HepG2 (cell line): Measurements from ENCODE around the gene KIF2C. TPM values are rescaled to one million over a fixed set of nuclear protein-coding genes. Genes with fewer than 3 reads are reported as not detected.

Source experiments
- BCL6 ChIP-seq: IDR thresholded peaks from 2 replicates; pipeline ENCODE4 v1.6.1; 2016; ENCODE audit warnings: missing genetic modification reagents, missing compliant biosample characterization
- FOXC1 ChIP-seq: sonication (generic); formaldehyde crosslinking; IDR thresholded peaks from 2 replicates; pipeline ENCODE4 v1.8.0; 2022; ENCODE audit warnings: mild to moderate bottlenecking, missing genetic modification reagents, borderline replicate concordance
- MEIS2 ChIP-seq: sonication (generic); formaldehyde crosslinking; IDR thresholded peaks from 2 replicates; pipeline ENCODE4 v1.9.0; 2021; ENCODE audit warnings: mild to moderate bottlenecking, missing genetic modification reagents
- MZF1 ChIP-seq: sonication (generic); formaldehyde crosslinking; IDR thresholded peaks from 2 replicates; pipeline ENCODE4 v1.8.1; 2023; ENCODE audit warnings: mild to moderate bottlenecking, missing genetic modification reagents, borderline replicate concordance
- RFXAP ChIP-seq: sonication (generic); formaldehyde crosslinking; IDR thresholded peaks from 2 replicates; pipeline ENCODE4 v1.4.0; 2020; ENCODE audit warnings: missing genetic modification reagents, borderline replicate concordance
- SIX4 ChIP-seq: sonication (generic); formaldehyde crosslinking; IDR thresholded peaks from 2 replicates; pipeline ENCODE4 v1.4.0; 2020; ENCODE audit warnings: missing genetic modification reagents
- SNAPC2 ChIP-seq: sonication (generic); formaldehyde crosslinking; IDR thresholded peaks from 2 replicates; pipeline ENCODE4 v1.8.1; 2022; ENCODE audit warnings: mild to moderate bottlenecking, missing genetic modification reagents
- SOX6 ChIP-seq, 2 experiments: fragments of 450-650 bp in 1 of 2; sonication (generic) in 1 of 2; formaldehyde crosslinking in 1 of 2; IDR thresholded peaks; 2 replicates each; pipeline versions ENCODE4 v1.4.0 to v1.6.1; 2017 to 2020; ENCODE audit warnings: antibody characterized with exemption in 1 of 2, mild to moderate bottlenecking in 1 of 2, missing genetic modification reagents in 1 of 2
- ZBTB1 ChIP-seq: sonication (generic); formaldehyde crosslinking; IDR thresholded peaks from 2 replicates; pipeline ENCODE4 v1.4.0; 2020; ENCODE audit warnings: missing genetic modification reagents, borderline replicate concordance
- ZNF337 ChIP-seq: sonication (generic); formaldehyde crosslinking; IDR thresholded peaks from 2 replicates; pipeline ENCODE4 v1.5.1; 2020; ENCODE audit warnings: missing genetic modification reagents, low read depth, mild to moderate bottlenecking, borderline replicate concordance
- ZNF430 ChIP-seq: sonication (generic); formaldehyde crosslinking; IDR thresholded peaks from 2 replicates; pipeline ENCODE4 v1.9.0; 2021; ENCODE audit warnings: mild to moderate bottlenecking, missing genetic modification reagents
- ZNF547 ChIP-seq: sonication (generic); formaldehyde crosslinking; IDR thresholded peaks from 2 replicates; pipeline ENCODE4 v1.5.1; 2020; ENCODE audit warnings: mild to moderate bottlenecking, missing genetic modification reagents
- ZNF713 ChIP-seq: sonication (generic); formaldehyde crosslinking; IDR thresholded peaks from 2 replicates; pipeline ENCODE4 v1.4.0; 2020; ENCODE audit warnings: mild to moderate bottlenecking, missing genetic modification reagents
- polyA plus RNA-seq, 8 experiments: library from polyadenylated mRNA; depleted of rRNA in 3 of 8; stranded (reverse) in 7 of 8; unstranded in 1 of 8; fragments of >200 nt; fragmentation: Illumina TruSeq in 4 of 8; extraction: Trizol in 4 of 8; gene quantifications; 2 replicates each; pipeline versions ENCODE4 v1.2.1 to v1.2.3, GENCODE V29; 2011 to 2016; ENCODE audit warnings: low read depth in 4 of 8, missing spikeins in 1 of 8, mixed read lengths in 1 of 8; ENCODE audit not compliant: insufficient read depth in 1 of 8
- total RNA-seq, 5 experiments: library from RNA; depleted of rRNA; stranded (reverse); fragments of >200 nt; fragmentation: Illumina TruSeq; extraction: Trizol; gene quantifications; 2 replicates each; pipeline ENCODE4 v1.2.3, GENCODE V29; 2016; ENCODE audit warnings: low read depth in 1 of 5
- TF ChIP-seq, protein P1 (sequence below): sonication (generic); formaldehyde crosslinking; IDR thresholded peaks from 2 replicates; pipeline ENCODE4 v1.9.0; 2021; ENCODE audit warnings: mild to moderate bottlenecking, missing genetic modification reagents
- TF ChIP-seq, protein P2 (sequence below): IDR thresholded peaks from 2 replicates; pipeline ENCODE4 v1.4.0; 2020; ENCODE audit warnings: mild to moderate bottlenecking, missing genetic modification reagents
- TF ChIP-seq, protein P3 (sequence below): sonication (generic); formaldehyde crosslinking; IDR thresholded peaks from 2 replicates; pipeline ENCODE4 v1.8.0; 2022; ENCODE audit warnings: mild to moderate bottlenecking, missing genetic modification reagents, moderate library complexity

The KIF2C gene
- total and polyA plus RNA-seq, 2 of the 13 experiments (the other 11 are each of a cell fraction or from before 2014, with no cell fraction given) = 29.7 to 53.7 TPM

DNA sequence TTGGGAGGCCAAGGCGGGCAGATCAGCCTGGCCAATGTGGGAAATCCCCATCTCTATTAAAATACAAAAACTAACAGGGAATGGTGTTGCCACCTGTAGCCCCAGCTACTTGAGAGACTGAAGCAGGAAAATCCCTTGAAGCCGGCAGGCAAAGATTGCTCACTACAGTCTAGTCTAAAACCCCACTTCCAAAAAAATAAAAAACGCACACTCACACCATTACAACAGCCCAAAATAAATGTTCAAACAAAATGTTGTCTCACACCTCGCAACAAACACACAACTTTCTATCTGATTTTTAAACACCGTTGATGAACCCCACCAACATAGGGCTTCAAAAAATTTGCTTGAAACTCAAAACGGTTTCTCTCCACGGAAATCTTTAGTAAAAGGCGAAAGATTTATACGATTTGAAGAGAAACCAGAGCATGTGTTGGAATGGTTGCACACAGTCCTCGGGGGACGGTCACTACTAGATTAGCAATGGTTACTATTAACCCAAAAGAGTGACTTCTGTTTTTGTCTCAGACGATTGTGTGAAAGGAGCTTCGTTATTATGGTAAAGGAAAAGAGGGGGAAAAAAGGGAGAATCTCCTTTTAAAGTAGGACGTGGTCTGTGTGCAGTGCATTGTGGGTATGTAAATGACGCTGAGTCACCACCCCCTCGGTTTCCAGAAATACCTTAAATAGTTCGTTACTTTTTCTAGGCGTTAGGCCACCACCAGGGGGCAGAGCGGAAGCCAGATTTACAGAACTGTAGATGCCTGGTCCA lies 8.7 kb upstream of the KIF2C start, which contains the start of gene RNU5D-1 (continued):
- peak; percentile 45; the same call in 1 of the 2 replicates for TF ChIP-seq ZNF547 (CRISPR knock-in tag)
- peak; percentile 100 for TF ChIP-seq SNAPC2 (CRISPR knock-in tag)
- TF ChIP-seq RFXAP (CRISPR knock-in tag) = no peak
- no peak; the same call in 1 of the 2 replicates for TF ChIP-seq MEIS2 (CRISPR knock-in tag)
- no peak for TF ChIP-seq ZBTB1 (CRISPR knock-in tag)
- TF ChIP-seq, protein P1, sequence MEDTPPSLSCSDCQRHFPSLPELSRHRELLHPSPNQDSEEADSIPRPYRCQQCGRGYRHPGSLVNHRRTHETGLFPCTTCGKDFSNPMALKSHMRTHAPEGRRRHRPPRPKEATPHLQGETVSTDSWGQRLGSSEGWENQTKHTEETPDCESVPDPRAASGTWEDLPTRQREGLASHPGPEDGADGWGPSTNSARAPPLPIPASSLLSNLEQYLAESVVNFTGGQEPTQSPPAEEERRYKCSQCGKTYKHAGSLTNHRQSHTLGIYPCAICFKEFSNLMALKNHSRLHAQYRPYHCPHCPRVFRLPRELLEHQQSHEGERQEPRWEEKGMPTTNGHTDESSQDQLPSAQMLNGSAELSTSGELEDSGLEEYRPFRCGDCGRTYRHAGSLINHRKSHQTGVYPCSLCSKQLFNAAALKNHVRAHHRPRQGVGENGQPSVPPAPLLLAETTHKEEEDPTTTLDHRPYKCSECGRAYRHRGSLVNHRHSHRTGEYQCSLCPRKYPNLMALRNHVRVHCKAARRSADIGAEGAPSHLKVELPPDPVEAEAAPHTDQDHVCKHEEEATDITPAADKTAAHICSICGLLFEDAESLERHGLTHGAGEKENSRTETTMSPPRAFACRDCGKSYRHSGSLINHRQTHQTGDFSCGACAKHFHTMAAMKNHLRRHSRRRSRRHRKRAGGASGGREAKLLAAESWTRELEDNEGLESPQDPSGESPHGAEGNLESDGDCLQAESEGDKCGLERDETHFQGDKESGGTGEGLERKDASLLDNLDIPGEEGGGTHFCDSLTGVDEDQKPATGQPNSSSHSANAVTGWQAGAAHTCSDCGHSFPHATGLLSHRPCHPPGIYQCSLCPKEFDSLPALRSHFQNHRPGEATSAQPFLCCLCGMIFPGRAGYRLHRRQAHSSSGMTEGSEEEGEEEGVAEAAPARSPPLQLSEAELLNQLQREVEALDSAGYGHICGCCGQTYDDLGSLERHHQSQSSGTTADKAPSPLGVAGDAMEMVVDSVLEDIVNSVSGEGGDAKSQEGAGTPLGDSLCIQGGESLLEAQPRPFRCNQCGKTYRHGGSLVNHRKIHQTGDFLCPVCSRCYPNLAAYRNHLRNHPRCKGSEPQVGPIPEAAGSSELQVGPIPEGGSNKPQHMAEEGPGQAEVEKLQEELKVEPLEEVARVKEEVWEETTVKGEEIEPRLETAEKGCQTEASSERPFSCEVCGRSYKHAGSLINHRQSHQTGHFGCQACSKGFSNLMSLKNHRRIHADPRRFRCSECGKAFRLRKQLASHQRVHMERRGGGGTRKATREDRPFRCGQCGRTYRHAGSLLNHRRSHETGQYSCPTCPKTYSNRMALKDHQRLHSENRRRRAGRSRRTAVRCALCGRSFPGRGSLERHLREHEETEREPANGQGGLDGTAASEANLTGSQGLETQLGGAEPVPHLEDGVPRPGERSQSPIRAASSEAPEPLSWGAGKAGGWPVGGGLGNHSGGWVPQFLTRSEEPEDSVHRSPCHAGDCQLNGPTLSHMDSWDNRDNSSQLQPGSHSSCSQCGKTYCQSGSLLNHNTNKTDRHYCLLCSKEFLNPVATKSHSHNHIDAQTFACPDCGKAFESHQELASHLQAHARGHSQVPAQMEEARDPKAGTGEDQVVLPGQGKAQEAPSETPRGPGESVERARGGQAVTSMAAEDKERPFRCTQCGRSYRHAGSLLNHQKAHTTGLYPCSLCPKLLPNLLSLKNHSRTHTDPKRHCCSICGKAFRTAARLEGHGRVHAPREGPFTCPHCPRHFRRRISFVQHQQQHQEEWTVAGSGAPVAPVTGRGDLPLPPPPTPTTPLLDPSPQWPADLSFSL (CRISPR knock-in tag) = peak; percentile 57; the same call in 1 of the 2 replicates
- TF ChIP-seq, protein P2, sequence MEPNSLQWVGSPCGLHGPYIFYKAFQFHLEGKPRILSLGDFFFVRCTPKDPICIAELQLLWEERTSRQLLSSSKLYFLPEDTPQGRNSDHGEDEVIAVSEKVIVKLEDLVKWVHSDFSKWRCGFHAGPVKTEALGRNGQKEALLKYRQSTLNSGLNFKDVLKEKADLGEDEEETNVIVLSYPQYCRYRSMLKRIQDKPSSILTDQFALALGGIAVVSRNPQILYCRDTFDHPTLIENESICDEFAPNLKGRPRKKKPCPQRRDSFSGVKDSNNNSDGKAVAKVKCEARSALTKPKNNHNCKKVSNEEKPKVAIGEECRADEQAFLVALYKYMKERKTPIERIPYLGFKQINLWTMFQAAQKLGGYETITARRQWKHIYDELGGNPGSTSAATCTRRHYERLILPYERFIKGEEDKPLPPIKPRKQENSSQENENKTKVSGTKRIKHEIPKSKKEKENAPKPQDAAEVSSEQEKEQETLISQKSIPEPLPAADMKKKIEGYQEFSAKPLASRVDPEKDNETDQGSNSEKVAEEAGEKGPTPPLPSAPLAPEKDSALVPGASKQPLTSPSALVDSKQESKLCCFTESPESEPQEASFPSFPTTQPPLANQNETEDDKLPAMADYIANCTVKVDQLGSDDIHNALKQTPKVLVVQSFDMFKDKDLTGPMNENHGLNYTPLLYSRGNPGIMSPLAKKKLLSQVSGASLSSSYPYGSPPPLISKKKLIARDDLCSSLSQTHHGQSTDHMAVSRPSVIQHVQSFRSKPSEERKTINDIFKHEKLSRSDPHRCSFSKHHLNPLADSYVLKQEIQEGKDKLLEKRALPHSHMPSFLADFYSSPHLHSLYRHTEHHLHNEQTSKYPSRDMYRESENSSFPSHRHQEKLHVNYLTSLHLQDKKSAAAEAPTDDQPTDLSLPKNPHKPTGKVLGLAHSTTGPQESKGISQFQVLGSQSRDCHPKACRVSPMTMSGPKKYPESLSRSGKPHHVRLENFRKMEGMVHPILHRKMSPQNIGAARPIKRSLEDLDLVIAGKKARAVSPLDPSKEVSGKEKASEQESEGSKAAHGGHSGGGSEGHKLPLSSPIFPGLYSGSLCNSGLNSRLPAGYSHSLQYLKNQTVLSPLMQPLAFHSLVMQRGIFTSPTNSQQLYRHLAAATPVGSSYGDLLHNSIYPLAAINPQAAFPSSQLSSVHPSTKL (CRISPR knock-in tag) = peak; percentile 56
- TF ChIP-seq ZNF713 = no peak
- TF ChIP-seq SOX6 (IDR thresholded peaks at IDR 0.05) = no peak
- peak; percentile 48 for TF ChIP-seq SOX6 (CRISPR knock-in tag; IDR thresholded peaks at IDR 0.05)
- no peak for TF ChIP-seq MZF1
- peak; percentile 58; the same call in 1 of the 2 replicates for TF ChIP-seq ZNF337
- peak; percentile 32; the same call in 1 of the 2 replicates for TF ChIP-seq FOXC1 (CRISPR knock-in tag)
- TF ChIP-seq BCL6 (CRISPR knock-in tag) = peak; percentile 30
- TF ChIP-seq, protein P3, sequence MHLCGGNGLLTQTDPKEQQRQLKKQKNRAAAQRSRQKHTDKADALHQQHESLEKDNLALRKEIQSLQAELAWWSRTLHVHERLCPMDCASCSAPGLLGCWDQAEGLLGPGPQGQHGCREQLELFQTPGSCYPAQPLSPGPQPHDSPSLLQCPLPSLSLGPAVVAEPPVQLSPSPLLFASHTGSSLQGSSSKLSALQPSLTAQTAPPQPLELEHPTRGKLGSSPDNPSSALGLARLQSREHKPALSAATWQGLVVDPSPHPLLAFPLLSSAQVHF (CRISPR knock-in tag) = no peak
- no peak; the same call in 1 of the 2 replicates for TF ChIP-seq ZNF430
- TF ChIP-seq SIX4 (CRISPR knock-in tag) = peak; percentile 10; the same call in 1 of the 2 replicates
